Measurements from ENCODE around the gene SMARCD2.

DNA sequence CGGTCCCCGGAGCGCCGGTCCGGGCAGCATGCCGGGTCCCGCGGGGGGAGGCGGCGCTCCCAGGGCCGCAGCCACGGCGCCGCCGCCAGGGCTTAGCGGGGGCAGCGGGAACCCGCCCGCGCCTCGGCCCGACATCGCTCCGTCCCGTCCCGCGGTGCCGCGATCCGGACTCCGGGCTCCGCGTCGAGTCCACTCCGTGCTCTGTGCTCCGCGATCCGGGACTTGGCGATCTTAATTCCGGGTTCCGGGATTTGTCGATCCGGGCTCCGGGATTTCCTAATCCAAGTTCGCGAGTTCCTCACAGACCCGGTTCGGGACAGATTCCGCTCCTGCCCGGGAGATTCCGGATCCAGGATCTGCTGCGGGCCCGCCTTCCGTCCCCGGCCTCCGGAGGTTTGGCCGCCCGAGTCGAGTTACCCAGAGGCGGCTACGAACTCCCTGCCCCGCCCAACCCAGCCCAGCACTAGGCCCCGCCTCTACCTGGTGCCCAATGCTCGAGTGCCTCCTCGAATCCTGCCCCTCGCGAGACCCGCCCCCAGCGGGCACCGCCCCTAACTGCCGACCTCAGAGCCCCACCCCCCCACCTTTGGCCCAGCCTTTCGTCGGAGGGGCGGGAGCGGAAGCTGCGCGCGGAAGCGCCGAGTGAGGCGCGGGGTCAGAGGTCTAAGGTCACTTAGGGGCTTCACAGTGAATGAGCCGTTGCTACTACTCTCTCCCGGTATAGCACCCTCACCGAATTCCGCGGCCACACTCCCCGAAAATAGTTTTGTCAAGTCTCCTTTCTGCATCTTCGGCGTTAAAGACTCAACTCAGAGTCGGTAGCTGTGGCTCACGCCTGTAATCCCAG, at the start of gene SMARCD2:
- TF ChIP-seq, protein P1, sequence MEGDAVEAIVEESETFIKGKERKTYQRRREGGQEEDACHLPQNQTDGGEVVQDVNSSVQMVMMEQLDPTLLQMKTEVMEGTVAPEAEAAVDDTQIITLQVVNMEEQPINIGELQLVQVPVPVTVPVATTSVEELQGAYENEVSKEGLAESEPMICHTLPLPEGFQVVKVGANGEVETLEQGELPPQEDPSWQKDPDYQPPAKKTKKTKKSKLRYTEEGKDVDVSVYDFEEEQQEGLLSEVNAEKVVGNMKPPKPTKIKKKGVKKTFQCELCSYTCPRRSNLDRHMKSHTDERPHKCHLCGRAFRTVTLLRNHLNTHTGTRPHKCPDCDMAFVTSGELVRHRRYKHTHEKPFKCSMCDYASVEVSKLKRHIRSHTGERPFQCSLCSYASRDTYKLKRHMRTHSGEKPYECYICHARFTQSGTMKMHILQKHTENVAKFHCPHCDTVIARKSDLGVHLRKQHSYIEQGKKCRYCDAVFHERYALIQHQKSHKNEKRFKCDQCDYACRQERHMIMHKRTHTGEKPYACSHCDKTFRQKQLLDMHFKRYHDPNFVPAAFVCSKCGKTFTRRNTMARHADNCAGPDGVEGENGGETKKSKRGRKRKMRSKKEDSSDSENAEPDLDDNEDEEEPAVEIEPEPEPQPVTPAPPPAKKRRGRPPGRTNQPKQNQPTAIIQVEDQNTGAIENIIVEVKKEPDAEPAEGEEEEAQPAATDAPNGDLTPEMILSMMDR (IDR thresholded peaks at IDR 0.05), result no peak
- TF ChIP-seq POLR2AphosphoS5 (IDR thresholded peaks at IDR 0.05) (peak; percentile 83), EP300 (IDR thresholded peaks at IDR 0.05) (no peak), POLR2A (IDR thresholded peaks at IDR 0.05; ENCODE audit: low read depth) (peak; percentile 96)
